ENCODE results near the gene NEGR1.

GRCh38 chr1:71532343-71532742 lies 750.0 kb downstream of the NEGR1 start:
- no peak for TF ChIP-seq POLR2A (IDR thresholded peaks at IDR 0.05)
- no peak for TF ChIP-seq CTCF (IDR thresholded peaks at IDR 0.05)

Data from thyroid gland (tissue), 4 donors.